H1 (cell line): ENCODE measurements around the gene ZBED4. TPM values are rescaled to one million over a fixed set of nuclear protein-coding genes. Genes with fewer than 3 reads are reported as not detected.
A peak's percentile ranks its signal among the peaks of the same experiment; 100 is the strongest.

Experiments
- CTCF ChIA-PET: fragments of 300-600 bp; sonication (Branson Sonifier 250); formaldehyde crosslinking; loops from one replicate; lab custom pipeline; 2021; ENCODE audit not compliant: partially characterized antibody; lab: Charles Lee
- POLR2A ChIA-PET: fragments of 300-600 bp; sonication (Branson Sonifier 250); formaldehyde crosslinking; loops from one replicate; lab custom pipeline; 2021; ENCODE audit warnings: inconsistent platforms; ENCODE audit not compliant: partially characterized antibody; lab: Charles Lee
- DNase-seq, 2 experiments: peaks; one replicate each; pipeline versions ENCODE4 v3.0.0 to v3.0.0-alpha.2; 2010 to 2022; ENCODE audit warnings: low spot score in 2 of 2, low read depth in 1 of 2, mixed read lengths in 1 of 2
- FAIRE-seq: peaks from 2 replicates; lab custom pipeline; 2011; peaks lifted over from hg19 to GRCh38; lab: Jason Lieb, UNC
- H2AFZ ChIP-seq: 2 replicates; pipeline ENCODE4 v1.8.1; 2012; ENCODE audit warnings: low read length, inconsistent platforms
- H2AK5ac ChIP-seq: 2 replicates; pipeline ENCODE4 v1.6.1; 2013; ENCODE audit warnings: low read depth, low read length
- H2BK120ac ChIP-seq: replicated peaks from 2 replicates; pipeline ENCODE3; 2013; ENCODE audit warnings: low read depth, low read length, inconsistent platforms
- H2BK12ac ChIP-seq: 2 replicates; pipeline ENCODE4 v1.6.1; 2013; ENCODE audit warnings: low read depth, low read length
- H2BK15ac ChIP-seq: 2 replicates; pipeline ENCODE4 v1.6.1; 2013; ENCODE audit warnings: low read length
- H2BK20ac ChIP-seq: 2 replicates; pipeline ENCODE4 v1.6.1; 2013; ENCODE audit warnings: low read length
- H2BK5ac ChIP-seq: 2 replicates; pipeline ENCODE4 v1.6.1; 2013; ENCODE audit warnings: low read depth, low read length
- H3K14ac ChIP-seq: 2 replicates; pipeline ENCODE4 v1.6.1; 2013; ENCODE audit warnings: inconsistent platforms; ENCODE audit not compliant: insufficient read length
- H3K18ac ChIP-seq: 2 replicates; pipeline ENCODE4 v1.6.1; 2013; ENCODE audit warnings: low read length; ENCODE audit errors: extremely low read depth
- H3K23ac ChIP-seq: 2 replicates; pipeline ENCODE4 v1.6.1; 2013; ENCODE audit warnings: inconsistent platforms; ENCODE audit not compliant: insufficient read length
- H3K23me2 ChIP-seq: 2 replicates; pipeline ENCODE4 v1.6.1; 2013; ENCODE audit warnings: low read depth, low read length
- H3K27ac ChIP-seq: 2 replicates; pipeline ENCODE4 v1.6.1; 2011; ENCODE audit warnings: low read depth, low read length, inconsistent platforms
- H3K27me3 ChIP-seq, 4 experiments: replicated peaks in 1 of 4; 1 replicate in 1 of 4; 2 replicates in 3 of 4; pipeline versions ENCODE4 v1.6.1 to v1.8.1; 2011 to 2013; ENCODE audit warnings: low read length in 3 of 4, mild to moderate bottlenecking in 3 of 4, inconsistent platforms in 2 of 4, mixed read lengths in 2 of 4, moderate library complexity in 1 of 4; ENCODE audit not compliant: control insufficient read depth in 3 of 4, insufficient read depth in 3 of 4; ENCODE audit errors: extremely low read depth in 1 of 4
- H3K36me3 ChIP-seq, 4 experiments: 2 replicates each; pipeline versions ENCODE4 v1.6.1 to v1.8.1; 2011 to 2013; ENCODE audit warnings: mild to moderate bottlenecking in 4 of 4, low read length in 3 of 4, moderate library complexity in 2 of 4, control low read depth in 1 of 4, inconsistent platforms in 1 of 4; ENCODE audit not compliant: insufficient read depth in 4 of 4, control insufficient read depth in 2 of 4
- H3K4ac ChIP-seq: replicated peaks from 2 replicates; pipeline ENCODE3; 2013; ENCODE audit warnings: low read length, low read depth, mixed read lengths, inconsistent platforms; ENCODE audit not compliant: insufficient read length
- H3K4me1 ChIP-seq, 4 experiments: replicated peaks in 1 of 4; 1 replicate in 1 of 4; 2 replicates in 3 of 4; pipeline versions ENCODE4 v1.6.1 to v1.8.1; 2011 to 2013; ENCODE audit warnings: low read length in 3 of 4, inconsistent platforms in 2 of 4, mixed read lengths in 1 of 4; ENCODE audit not compliant: insufficient read depth in 4 of 4, control insufficient read depth in 3 of 4
- H3K4me2 ChIP-seq, 2 experiments: 2 replicates each; pipeline versions ENCODE4 v1.6.1 to v1.8.1; 2011 to 2013; ENCODE audit warnings: low read depth in 2 of 2, low read length in 2 of 2, control low read depth in 1 of 2, inconsistent platforms in 1 of 2, mild to moderate bottlenecking in 1 of 2; ENCODE audit not compliant: insufficient read depth in 1 of 2
- H3K4me3 ChIP-seq, 4 experiments: fragments of 200-600, 300-600 bp in 1 of 4; sonication (generic), shearing (Covaris generic), sonication (Bioruptor Twin) in 1 of 4; 2 replicates each; pipeline versions ENCODE4 v1.5.1 to v1.8.1; 2011 to 2016; ENCODE audit warnings: low read length in 4 of 4, low read depth in 3 of 4, control low read depth in 2 of 4, inconsistent platforms in 2 of 4, mild to moderate bottlenecking in 2 of 4, mixed read lengths in 1 of 4, moderate library complexity in 1 of 4; ENCODE audit not compliant: insufficient read depth in 2 of 4; ENCODE audit errors: extremely low read depth in 1 of 4
- H3K56ac ChIP-seq: replicated peaks from 2 replicates; pipeline ENCODE3; 2013; ENCODE audit warnings: low read depth, mild to moderate bottlenecking, mixed read lengths, low read length, inconsistent platforms; ENCODE audit not compliant: insufficient read length
- H3K79me1 ChIP-seq: 2 replicates; pipeline ENCODE4 v1.6.1; 2013; ENCODE audit warnings: low read depth, low read length, control low read depth
- H3K79me2 ChIP-seq, 2 experiments: 2 replicates each; pipeline versions ENCODE4 v1.6.1 to v1.8.1; 2012 to 2013; ENCODE audit warnings: low read length in 2 of 2, mild to moderate bottlenecking in 2 of 2, inconsistent platforms in 1 of 2; ENCODE audit not compliant: insufficient read depth in 2 of 2, control insufficient read depth in 1 of 2
- H3K9ac ChIP-seq, 4 experiments: replicated peaks in 1 of 4; 1 replicate in 1 of 4; 2 replicates in 3 of 4; pipeline versions ENCODE4 v1.6.1 to v1.8.1; 2011 to 2013; ENCODE audit warnings: low read depth in 3 of 4, low read length in 3 of 4, control low read depth in 2 of 4, mild to moderate bottlenecking in 2 of 4, moderate library complexity in 2 of 4, inconsistent platforms in 1 of 4; ENCODE audit errors: extremely low read depth in 1 of 4
- H3K9me3 ChIP-seq, 2 experiments: 2 replicates each; pipeline versions ENCODE4 v1.6.1 to v1.8.1; 2012 to 2013; ENCODE audit warnings: mild to moderate bottlenecking in 2 of 2, moderate library complexity in 2 of 2, control low read depth in 1 of 2, inconsistent platforms in 1 of 2, low read depth in 1 of 2, low read length in 1 of 2, mixed read lengths in 1 of 2; ENCODE audit not compliant: insufficient read depth in 2 of 2
- H4K20me1 ChIP-seq, 2 experiments: replicated peaks in 1 of 2; 2 replicates each; pipeline versions ENCODE3 to v1.8.1; 2011 to 2013; ENCODE audit warnings: inconsistent platforms in 2 of 2, low read length in 2 of 2, mild to moderate bottlenecking in 1 of 2; ENCODE audit not compliant: insufficient read depth in 2 of 2, control insufficient read depth in 1 of 2
- H4K5ac ChIP-seq: 2 replicates; pipeline ENCODE4 v1.6.1; 2013; ENCODE audit warnings: low read length, low read depth, mixed read lengths, inconsistent platforms; ENCODE audit not compliant: insufficient read length
- H4K8ac ChIP-seq: 2 replicates; pipeline ENCODE4 v1.8.0; 2013; ENCODE audit warnings: mild to moderate bottlenecking, moderate library complexity, low read length, inconsistent platforms; ENCODE audit not compliant: insufficient read depth; ENCODE audit errors: extremely low read depth
- H4K91ac ChIP-seq: replicated peaks from 2 replicates; pipeline ENCODE3; 2013; ENCODE audit warnings: low read length, mixed read lengths, inconsistent platforms; ENCODE audit not compliant: insufficient read length
- WGBS, 2 experiments: shearing (Covaris generic) in 1 of 2; methylation state at CpG; one replicate each; pipeline versions ENCODE4 v1.1.6 to v1.1.7; 2013 to 2015; ENCODE audit warnings: low lambda C conversion rate in 2 of 2, mixed read lengths in 2 of 2, inconsistent platforms in 1 of 2, low coverage in 1 of 2, missing lambda C conversion rate in 1 of 2; ENCODE audit not compliant: insufficient replicate concordance in 2 of 2, insufficient coverage in 1 of 2, insufficient read length in 1 of 2; ENCODE audit errors: extremely low coverage in 1 of 2, missing lambda C conversion rate in 1 of 2; 5-methylcytosine and 5-hydroxymethylcytosine counted together
- polyA plus RNA-seq, 7 experiments: library from polyadenylated mRNA; depleted of rRNA in 3 of 7; stranded (reverse) in 5 of 7; unstranded in 2 of 7; fragments of >200 nt in 5 of 7; fragments of 200-250 nt in 2 of 7; gene quantifications; 1 replicate in 5 of 7; 2 replicates in 1 of 7; 4 replicates in 1 of 7; pipeline versions ENCODE4 v1.2.1 to v1.2.3, GENCODE V29; 2011 to 2013; ENCODE audit warnings: missing spikeins in 2 of 7, mixed read lengths in 2 of 7
- total RNA-seq: library from RNA; stranded (reverse); fragmentation: NEBNext Ultra II Directional; extraction: Animal tissue kit (Norgen Biotek cat#: 25700); gene quantifications from 2 replicates; pipeline ENCODE4 v1.2.1, GENCODE V29; 2021
- TF ChIP-seq, protein P1 (sequence below): IDR thresholded peaks from 2 replicates; pipeline ENCODE4 v1.6.1; 2012; ENCODE audit warnings: low read length, inconsistent platforms
- TF ChIP-seq, protein P2 (sequence below): IDR thresholded peaks from 2 replicates; pipeline ENCODE4 v1.6.1; 2012; ENCODE audit warnings: inconsistent platforms

ZBED4 gene
- total and polyA plus RNA-seq, 2 of the 8 experiments (the other 6 are each of a cell fraction or from before 2014, with no cell fraction given) = 11.0 to 28.3 TPM

DNA sequence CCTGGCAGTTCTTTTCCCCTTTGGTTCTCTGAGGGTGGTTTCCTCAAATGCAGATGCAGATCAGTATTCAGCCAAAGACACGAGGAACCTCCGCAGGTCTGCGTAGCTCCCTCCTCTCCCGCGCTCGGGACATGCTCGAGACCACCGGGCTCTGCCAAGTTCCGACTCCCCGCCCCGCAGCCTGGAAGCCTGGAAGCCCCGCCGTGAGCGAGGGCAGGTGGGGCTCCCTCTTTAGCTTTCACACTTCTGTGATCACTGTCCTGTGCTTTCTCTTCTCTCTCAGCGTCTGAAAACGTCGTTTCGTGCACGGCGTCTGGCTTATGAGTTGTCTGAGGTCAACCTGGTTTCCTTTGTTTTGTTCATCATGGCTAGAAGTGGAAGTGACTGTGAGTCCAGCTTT, 26.6 kb downstream of the ZBED4 start:
- Histone ChIP-seq H3K56ac (no peak overlapping the region), H2BK120ac (no peak overlapping the region), H3K14ac (no peak overlapping the region), H3K23ac (no peak overlapping the region), H3K27ac (peak overlapping the region; percentile 16; the same call in 1 of the 2 replicates), H3K23me2 (no peaks in the 10 kb centered on the region), H4K5ac (no peak overlapping the region), H3K18ac (no peak overlapping the region; the same call in 1 of the 2 replicates), H3K4me2 (no peak overlapping the region), H2BK15ac (no peak overlapping the region), H3K9ac (no peak overlapping the region), H2AK5ac (0 out of 2 replicates have a peak overlapping the region, but pooled peaks have one; percentile 13), H2AFZ (no peak overlapping the region), H2BK5ac (no peak overlapping the region), H4K8ac (0 out of 2 replicates have a peak overlapping the region, but pooled peaks have one; percentile 65), H3K4ac (no peak overlapping the region), H3K36me3 (peaks cover 0 to 12% (median 3%) of the 10 kb centered on the region in 4 experiments; a peak in 2 of 8 replicates), H3K4me3 (no peak overlapping the region), H2BK20ac (no peak overlapping the region), H4K20me1 (peaks cover 0 to 7% of the 10 kb centered on the region in 2 experiments), H4K91ac (no peak overlapping the region), H3K4me1 (no peaks in the 10 kb centered on the region), H3K79me1 (peaks cover 5% of the 10 kb centered on the region), H3K79me2 (peaks cover 0 to 61% of the 10 kb centered on the region in 2 experiments; a peak in 3 of 4 replicates), H2BK12ac (no peak overlapping the region), H3K27me3 (no peaks in the 10 kb centered on the region), H3K9me3 (peaks cover 0 to 3% of the 10 kb centered on the region in 2 experiments; a peak in 1 of 4 replicates)
- 86% methylated on average over 20 of the region's 20 CpGs; no CpG with 5 or more reads in 1 of the 2 experiments for WGBS, 2 experiments
- CTCF ChIA-PET = no interaction called here
- POLR2A ChIA-PET = interaction anchor here (1.2 to 1.3 kb wide), 2 partner anchors 12 to 14 kb away, joined by 3 read pairs; no protein-coding TSS in a partner anchor
- TF ChIP-seq, protein P1, sequence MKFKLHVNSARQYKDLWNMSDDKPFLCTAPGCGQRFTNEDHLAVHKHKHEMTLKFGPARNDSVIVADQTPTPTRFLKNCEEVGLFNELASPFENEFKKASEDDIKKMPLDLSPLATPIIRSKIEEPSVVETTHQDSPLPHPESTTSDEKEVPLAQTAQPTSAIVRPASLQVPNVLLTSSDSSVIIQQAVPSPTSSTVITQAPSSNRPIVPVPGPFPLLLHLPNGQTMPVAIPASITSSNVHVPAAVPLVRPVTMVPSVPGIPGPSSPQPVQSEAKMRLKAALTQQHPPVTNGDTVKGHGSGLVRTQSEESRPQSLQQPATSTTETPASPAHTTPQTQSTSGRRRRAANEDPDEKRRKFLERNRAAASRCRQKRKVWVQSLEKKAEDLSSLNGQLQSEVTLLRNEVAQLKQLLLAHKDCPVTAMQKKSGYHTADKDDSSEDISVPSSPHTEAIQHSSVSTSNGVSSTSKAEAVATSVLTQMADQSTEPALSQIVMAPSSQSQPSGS = no peak
- TF ChIP-seq, protein P2, sequence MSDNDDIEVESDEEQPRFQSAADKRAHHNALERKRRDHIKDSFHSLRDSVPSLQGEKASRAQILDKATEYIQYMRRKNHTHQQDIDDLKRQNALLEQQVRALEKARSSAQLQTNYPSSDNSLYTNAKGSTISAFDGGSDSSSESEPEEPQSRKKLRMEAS = 0 out of 2 replicates have a peak, but pooled peaks have one; percentile 49
- FAIRE-seq (no peak), DNase-seq (no peak)
